Stimulated activated CD8-positive, alpha-beta memory T cell treated with anti-CD3 and anti-CD28 coated beads, Interleukin-7, amount 100 ng/mL, for 48 hours (primary cell): ENCODE results near the gene CCR7.
"Not testable (repeated sequence)": the region's sequence is repeated elsewhere in the genome, so short reads cannot be mapped to it uniquely, and the experiment has no call there.

Experiments
- DNase-seq, 2 donors: peaks; one replicate each; pipeline ENCODE4 v3.0.0-alpha.2; 2020; ENCODE audit warnings: low read depth in 1 of 2; ENCODE audit errors: extremely low read depth in 1 of 2

CCR7 gene

GRCh38 chr17:40597556-40598300 lies 32.5 kb upstream of the CCR7 start:
- no peak for DNase-seq

GRCh38 chr17:40597156-40597555 lies 31.9 kb upstream of the CCR7 start:
- no peak for DNase-seq

- DNase-seq: no peak
Observed at GRCh38 chr17:40596261-40596919, 31.1 kb upstream of the CCR7 start.

- DNase-seq: no peak
Observed at GRCh38 chr17:40590742-40591141, 25.5 kb upstream of the CCR7 start.

- no peak for DNase-seq
Observed at GRCh38 chr17:40588552-40588951, 23.3 kb upstream of the CCR7 start.

GRCh38 chr17:40586264-40586663 lies 21.0 kb upstream of the CCR7 start:
- DNase-seq: not testable (repeated sequence)

GRCh38 chr17:40584950-40585349 lies 19.7 kb upstream of the CCR7 start:
- DNase-seq: not testable (repeated sequence)

GRCh38 chr17:40582328-40582901 lies 17.1 kb upstream of the CCR7 start:
- DNase-seq: no peak

GRCh38 chr17:40580140-40580539 lies 14.9 kb upstream of the CCR7 start:
- no peak for DNase-seq

- DNase-seq: no peak
Observed at GRCh38 chr17:40579471-40579870, 14.2 kb upstream of the CCR7 start.

GRCh38 chr17:40577611-40578065 lies 12.4 kb upstream of the CCR7 start:
- no peak for DNase-seq

- DNase-seq: no peak
Observed at GRCh38 chr17:40576113-40576740, 11.0 kb upstream of the CCR7 start.

- no peak for DNase-seq
Observed at GRCh38 chr17:40574292-40574691, 9.0 kb upstream of the CCR7 start.

GRCh38 chr17:40572245-40572993 lies 7.1 kb upstream of the CCR7 start:
- DNase-seq: not testable (repeated sequence)

- no peak for DNase-seq
Observed at GRCh38 chr17:40568074-40568836, 3.0 kb upstream of the CCR7 start.

GRCh38 chr17:40567377-40567776 lies 2.1 kb upstream of the CCR7 start:
- no peak for DNase-seq

- no peak for DNase-seq
Observed at GRCh38 chr17:40565769-40566409, 617 bp upstream of the CCR7 start.

- no peak for DNase-seq
Observed at GRCh38 chr17:40564195-40564882, 933 bp downstream of the CCR7 start.
